K562 (cell line): ENCODE data around the gene BORCS5. TPM values are rescaled to one million over a fixed set of nuclear protein-coding genes. Genes with fewer than 3 reads are reported as not detected.

Source experiments
- ESRRB ChIP-seq: fragments of 250-450 bp; sonication (Bioruptor Pico); IDR thresholded peaks from 2 replicates; pipeline ENCODE4 v1.5.0; 2020; ENCODE audit warnings: mild to moderate bottlenecking, moderate library complexity, borderline replicate concordance
- GABPB1 ChIP-seq: sonication (generic); formaldehyde crosslinking; IDR thresholded peaks from 2 replicates; pipeline ENCODE4 v1.8.0; 2022; ENCODE audit warnings: mild to moderate bottlenecking, missing genetic modification reagents
- IRF2 ChIP-seq: sonication (generic); formaldehyde crosslinking; IDR thresholded peaks from 2 replicates; pipeline ENCODE4 v1.8.1; 2022; ENCODE audit warnings: mild to moderate bottlenecking, missing genetic modification reagents
- KDM2B ChIP-seq: fragments of 250-450 bp; sonication (Bioruptor Pico); IDR thresholded peaks from 2 replicates; pipeline ENCODE4 v1.8.0; 2021; ENCODE audit warnings: mild to moderate bottlenecking, moderate library complexity
- MYC ChIP-seq, 2 experiments: fragments of 250-450 bp in 1 of 2; sonication (Bioruptor Pico) in 1 of 2; IDR thresholded peaks; 2 replicates each; pipeline versions ENCODE4 v1.5.1 to v1.6.1; 2012 to 2021; ENCODE audit warnings: low read depth in 2 of 2, borderline replicate concordance in 1 of 2, improper control_type of control experiment in 1 of 2, low read length in 1 of 2, mild to moderate bottlenecking in 1 of 2, moderate library complexity in 1 of 2
- NCOA4 ChIP-seq: fragments of 450-650 bp; IDR thresholded peaks from 2 replicates; pipeline ENCODE4 v1.6.1; 2018; ENCODE audit warnings: mild to moderate bottlenecking; ENCODE audit not compliant: partially characterized antibody
- RAD21 ChIP-seq, 2 experiments: fragments of 250-450 bp in 1 of 2; fragments of 450-650 bp in 1 of 2; sonication (Bioruptor Pico) in 1 of 2; formaldehyde crosslinking in 1 of 2; IDR thresholded peaks in 1 of 2; conservative IDR thresholded peaks in 1 of 2; 2 replicates each; pipeline versions ENCODE4 v1.4.0 to v1.8.0; 2020 to 2022; ENCODE audit warnings: mild to moderate bottlenecking in 2 of 2, moderate library complexity in 1 of 2
- SMC3 ChIP-seq: conservative IDR thresholded peaks from 2 replicates; pipeline ENCODE4 v1.6.1; 2011; ENCODE audit warnings: low read depth, low read length, improper control_type of control experiment; ENCODE audit not compliant: insufficient read depth
- ZNF263 ChIP-seq: sonication (generic); formaldehyde crosslinking; IDR thresholded peaks from 2 replicates; pipeline ENCODE4 v1.8.0; 2022; ENCODE audit warnings: mild to moderate bottlenecking, missing genetic modification reagents, borderline replicate concordance
- ZNF408 ChIP-seq: fragments of 250-450 bp; sonication (Bioruptor Pico); IDR thresholded peaks from 2 replicates; pipeline ENCODE4 v1.4.0; 2020; ENCODE audit warnings: low read depth, mild to moderate bottlenecking, moderate library complexity
- ZNF766 ChIP-seq: fragments of 200-800 bp; sonication (Bioruptor generic); conservative IDR thresholded peaks from 2 replicates; pipeline ENCODE4 v1.6.1; 2016; ENCODE audit warnings: missing genetic modification characterization, missing compliant biosample characterization
- polyA plus RNA-seq, 8 experiments: library from polyadenylated mRNA; depleted of rRNA in 4 of 8; stranded (reverse) in 5 of 8; unstranded in 3 of 8; fragments of >200 nt; fragmentation: Nextera tagmentation in 2 of 8; fragmentation: Illumina TruSeq in 1 of 8; extraction: Ambion mirVana in 2 of 8; extraction: Trizol in 1 of 8; gene quantifications; 2 replicates each; pipeline versions ENCODE4 v1.2.1 to v1.2.3, GENCODE V29; 2011 to 2014; ENCODE audit warnings: inconsistent platforms in 1 of 8, missing spikeins in 1 of 8
- total RNA-seq, 7 experiments: library from RNA; depleted of rRNA in 6 of 7; stranded (reverse); fragments of >200 nt in 6 of 7; fragmentation: Illumina TruSeq in 2 of 7; extraction: Trizol in 2 of 7; gene quantifications; 2 replicates each; pipeline versions ENCODE4 v1.2.1 to v1.2.3, GENCODE V29; 2011 to 2021; ENCODE audit warnings: low replicate concordance in 1 of 7
- TF ChIP-seq, protein P1 (sequence below), 2 experiments: fragments of 450-650 bp; formaldehyde crosslinking in 1 of 2; IDR thresholded peaks; 2 replicates each; pipeline versions ENCODE4 v1.4.0 to v1.6.1; 2014 to 2020; ENCODE audit warnings: mild to moderate bottlenecking in 2 of 2, borderline replicate concordance in 1 of 2, low read depth in 1 of 2
- TF ChIP-seq, protein P2 (sequence below): IDR thresholded peaks from 2 replicates; pipeline ENCODE4 v1.6.1; 2011; ENCODE audit warnings: borderline replicate concordance, low read depth, mild to moderate bottlenecking, moderate library complexity, low read length; ENCODE audit not compliant: insufficient read depth, poor library complexity, severe bottlenecking
- TF ChIP-seq, protein P3 (sequence below): fragments of 450-650 bp; IDR thresholded peaks from 2 replicates; pipeline ENCODE4 v1.6.1; 2014; ENCODE audit warnings: low read depth, mild to moderate bottlenecking, moderate library complexity, borderline replicate concordance

The BORCS5 gene
- total and polyA plus RNA-seq, 9 of the 15 experiments (the other 6 are each of a cell fraction or from before 2014, with no cell fraction given): 0.31 to 12.4 (median 6.6) TPM

GRCh38 chr12:12334367-12335040 lies 22.4 kb upstream of the BORCS5 start (continued):
- TF ChIP-seq, protein P1, sequence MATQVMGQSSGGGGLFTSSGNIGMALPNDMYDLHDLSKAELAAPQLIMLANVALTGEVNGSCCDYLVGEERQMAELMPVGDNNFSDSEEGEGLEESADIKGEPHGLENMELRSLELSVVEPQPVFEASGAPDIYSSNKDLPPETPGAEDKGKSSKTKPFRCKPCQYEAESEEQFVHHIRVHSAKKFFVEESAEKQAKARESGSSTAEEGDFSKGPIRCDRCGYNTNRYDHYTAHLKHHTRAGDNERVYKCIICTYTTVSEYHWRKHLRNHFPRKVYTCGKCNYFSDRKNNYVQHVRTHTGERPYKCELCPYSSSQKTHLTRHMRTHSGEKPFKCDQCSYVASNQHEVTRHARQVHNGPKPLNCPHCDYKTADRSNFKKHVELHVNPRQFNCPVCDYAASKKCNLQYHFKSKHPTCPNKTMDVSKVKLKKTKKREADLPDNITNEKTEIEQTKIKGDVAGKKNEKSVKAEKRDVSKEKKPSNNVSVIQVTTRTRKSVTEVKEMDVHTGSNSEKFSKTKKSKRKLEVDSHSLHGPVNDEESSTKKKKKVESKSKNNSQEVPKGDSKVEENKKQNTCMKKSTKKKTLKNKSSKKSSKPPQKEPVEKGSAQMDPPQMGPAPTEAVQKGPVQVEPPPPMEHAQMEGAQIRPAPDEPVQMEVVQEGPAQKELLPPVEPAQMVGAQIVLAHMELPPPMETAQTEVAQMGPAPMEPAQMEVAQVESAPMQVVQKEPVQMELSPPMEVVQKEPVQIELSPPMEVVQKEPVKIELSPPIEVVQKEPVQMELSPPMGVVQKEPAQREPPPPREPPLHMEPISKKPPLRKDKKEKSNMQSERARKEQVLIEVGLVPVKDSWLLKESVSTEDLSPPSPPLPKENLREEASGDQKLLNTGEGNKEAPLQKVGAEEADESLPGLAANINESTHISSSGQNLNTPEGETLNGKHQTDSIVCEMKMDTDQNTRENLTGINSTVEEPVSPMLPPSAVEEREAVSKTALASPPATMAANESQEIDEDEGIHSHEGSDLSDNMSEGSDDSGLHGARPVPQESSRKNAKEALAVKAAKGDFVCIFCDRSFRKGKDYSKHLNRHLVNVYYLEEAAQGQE (IDR thresholded peaks at IDR 0.05; ENCODE audit: borderline replicate concordance): peak; percentile 62; the same call in 1 of the 2 replicates
- TF ChIP-seq, protein P1 (CRISPR knock-in tag; IDR thresholded peaks at IDR 0.05; ENCODE audit: low read depth): no peak
- TF ChIP-seq MYC (IDR thresholded peaks at IDR 0.05; ENCODE audit: low read depth, low read length): peak; percentile 40; the same call in 1 of the 2 replicates
- no peak for TF ChIP-seq MYC (CRISPR knock-in tag; IDR thresholded peaks at IDR 0.05; ENCODE audit: borderline replicate concordance, low read depth)
- no peak for TF ChIP-seq IRF2 (CRISPR knock-in tag)
- TF ChIP-seq KDM2B (CRISPR knock-in tag): no peak
- peak; percentile 74 for TF ChIP-seq SMC3
- no peak for TF ChIP-seq ESRRB (CRISPR knock-in tag)
- TF ChIP-seq ZNF408 (CRISPR knock-in tag): no peak
- TF ChIP-seq RAD21 (CRISPR knock-in tag; conservative IDR thresholded peaks at IDR 0.05 in 1 of 2, IDR thresholded peaks at IDR 0.05 in 1 of 2): peak; percentile 40 to 71
- no peak for TF ChIP-seq ZNF766 (CRISPR knock-in tag)
- TF ChIP-seq, protein P2, sequence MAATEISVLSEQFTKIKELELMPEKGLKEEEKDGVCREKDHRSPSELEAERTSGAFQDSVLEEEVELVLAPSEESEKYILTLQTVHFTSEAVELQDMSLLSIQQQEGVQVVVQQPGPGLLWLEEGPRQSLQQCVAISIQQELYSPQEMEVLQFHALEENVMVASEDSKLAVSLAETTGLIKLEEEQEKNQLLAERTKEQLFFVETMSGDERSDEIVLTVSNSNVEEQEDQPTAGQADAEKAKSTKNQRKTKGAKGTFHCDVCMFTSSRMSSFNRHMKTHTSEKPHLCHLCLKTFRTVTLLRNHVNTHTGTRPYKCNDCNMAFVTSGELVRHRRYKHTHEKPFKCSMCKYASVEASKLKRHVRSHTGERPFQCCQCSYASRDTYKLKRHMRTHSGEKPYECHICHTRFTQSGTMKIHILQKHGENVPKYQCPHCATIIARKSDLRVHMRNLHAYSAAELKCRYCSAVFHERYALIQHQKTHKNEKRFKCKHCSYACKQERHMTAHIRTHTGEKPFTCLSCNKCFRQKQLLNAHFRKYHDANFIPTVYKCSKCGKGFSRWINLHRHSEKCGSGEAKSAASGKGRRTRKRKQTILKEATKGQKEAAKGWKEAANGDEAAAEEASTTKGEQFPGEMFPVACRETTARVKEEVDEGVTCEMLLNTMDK: peak; percentile 47
- TF ChIP-seq GABPB1 (CRISPR knock-in tag): no peak
- TF ChIP-seq, protein P3, sequence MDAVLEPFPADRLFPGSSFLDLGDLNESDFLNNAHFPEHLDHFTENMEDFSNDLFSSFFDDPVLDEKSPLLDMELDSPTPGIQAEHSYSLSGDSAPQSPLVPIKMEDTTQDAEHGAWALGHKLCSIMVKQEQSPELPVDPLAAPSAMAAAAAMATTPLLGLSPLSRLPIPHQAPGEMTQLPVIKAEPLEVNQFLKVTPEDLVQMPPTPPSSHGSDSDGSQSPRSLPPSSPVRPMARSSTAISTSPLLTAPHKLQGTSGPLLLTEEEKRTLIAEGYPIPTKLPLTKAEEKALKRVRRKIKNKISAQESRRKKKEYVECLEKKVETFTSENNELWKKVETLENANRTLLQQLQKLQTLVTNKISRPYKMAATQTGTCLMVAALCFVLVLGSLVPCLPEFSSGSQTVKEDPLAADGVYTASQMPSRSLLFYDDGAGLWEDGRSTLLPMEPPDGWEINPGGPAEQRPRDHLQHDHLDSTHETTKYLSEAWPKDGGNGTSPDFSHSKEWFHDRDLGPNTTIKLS: peak; percentile 87
- TF ChIP-seq ZNF263: no peak
- TF ChIP-seq NCOA4: no peak
